K562 (cell line): ENCODE results near the gene SENP3. TPM values are rescaled to one million over a fixed set of nuclear protein-coding genes. Genes with fewer than 3 reads are reported as not detected.
A peak's percentile ranks its signal among the peaks of the same experiment; 100 is the strongest.

Experiments
- ATF1 ChIP-seq, 2 experiments: fragments of 450-650 bp in 1 of 2; IDR thresholded peaks; 2 replicates each; pipeline ENCODE4 v1.6.1; 2016; ENCODE audit warnings: missing compliant biosample characterization in 1 of 2, missing genetic modification characterization in 1 of 2
- EP300 ChIP-seq: IDR thresholded peaks from 2 replicates; pipeline ENCODE4 v1.6.1; 2012; ENCODE audit warnings: low read length, improper control_type of control experiment
- ETS1 ChIP-seq: conservative IDR thresholded peaks from 2 replicates; pipeline ENCODE4 v1.6.1; 2011; ENCODE audit warnings: low read depth, mild to moderate bottlenecking, low read length; ENCODE audit not compliant: control insufficient read depth
- FOXK2 ChIP-seq, 2 experiments: fragments of 450-650 bp; IDR thresholded peaks in 1 of 2; conservative IDR thresholded peaks in 1 of 2; 2 replicates each; pipeline ENCODE4 v1.6.1; 2016; ENCODE audit warnings: low read depth in 2 of 2, mild to moderate bottlenecking in 1 of 2
- GATA2 ChIP-seq: sonication (generic); formaldehyde crosslinking; IDR thresholded peaks from 2 replicates; pipeline ENCODE4 v1.4.0; 2020; ENCODE audit warnings: mild to moderate bottlenecking, missing genetic modification reagents
- HBP1 ChIP-seq: fragments of 450-650 bp; formaldehyde crosslinking; IDR thresholded peaks from 2 replicates; pipeline ENCODE4 v1.4.0; 2022; ENCODE audit warnings: missing genetic modification characterization
- HDAC3 ChIP-seq: fragments of 450-650 bp; IDR thresholded peaks from 2 replicates; pipeline ENCODE4 v1.6.1; 2018; ENCODE audit warnings: borderline replicate concordance, mild to moderate bottlenecking, moderate library complexity; ENCODE audit not compliant: partially characterized antibody
- HNRNPL ChIP-seq: fragments of 200-400 bp; formaldehyde crosslinking; IDR thresholded peaks from 2 replicates; pipeline ENCODE4 v1.6.1; 2017; ENCODE audit warnings: low read depth, mild to moderate bottlenecking, low read length
- IFI16 ChIP-seq: fragments of 250-450 bp; sonication (Bioruptor Pico); IDR thresholded peaks from 2 replicates; pipeline ENCODE4 v2.1.2; 2022; ENCODE audit warnings: mild to moderate bottlenecking, inconsistent platforms
- LARP7 ChIP-seq: fragments of 450-650 bp; IDR thresholded peaks from 2 replicates; pipeline ENCODE4 v1.6.1; 2016
- MAFG ChIP-seq: fragments of 450-650 bp; conservative IDR thresholded peaks from 2 replicates; pipeline ENCODE4 v1.6.1; 2016; ENCODE audit warnings: missing genetic modification characterization, missing compliant biosample characterization
- NFATC3 ChIP-seq: fragments of 450-650 bp; IDR thresholded peaks from 2 replicates; pipeline ENCODE4 v1.6.1; 2017; ENCODE audit warnings: mild to moderate bottlenecking
- PTTG1 ChIP-seq: fragments of 450-650 bp; IDR thresholded peaks from 2 replicates; pipeline ENCODE4 v1.6.1; 2016; ENCODE audit warnings: low read depth, mild to moderate bottlenecking, missing genetic modification characterization, missing compliant biosample characterization
- SMAD4 ChIP-seq: fragments of 250-450 bp; sonication (Bioruptor Pico); conservative IDR thresholded peaks from 2 replicates; pipeline ENCODE4 v1.8.0; 2021; ENCODE audit warnings: inconsistent platforms, mild to moderate bottlenecking, moderate library complexity
- ZNF280B ChIP-seq: fragments of 250-450 bp; sonication (Bioruptor Pico); IDR thresholded peaks from 2 replicates; pipeline ENCODE4 v1.5.1; 2021; ENCODE audit warnings: mild to moderate bottlenecking
- ZNF785 ChIP-seq: fragments of 250-450 bp; sonication (Bioruptor Pico); IDR thresholded peaks from 2 replicates; pipeline ENCODE4 v1.4.0; 2020; ENCODE audit warnings: mild to moderate bottlenecking
- polyA plus RNA-seq, 8 experiments: library from polyadenylated mRNA; depleted of rRNA in 4 of 8; stranded (reverse) in 5 of 8; unstranded in 3 of 8; fragments of >200 nt; fragmentation: Nextera tagmentation in 2 of 8; fragmentation: Illumina TruSeq in 1 of 8; extraction: Ambion mirVana in 2 of 8; extraction: Trizol in 1 of 8; gene quantifications; 2 replicates each; pipeline versions ENCODE4 v1.2.1 to v1.2.3, GENCODE V29; 2011 to 2014; ENCODE audit warnings: inconsistent platforms in 1 of 8, missing spikeins in 1 of 8
- total RNA-seq, 7 experiments: library from RNA; depleted of rRNA in 6 of 7; stranded (reverse); fragments of >200 nt in 6 of 7; fragmentation: Illumina TruSeq in 2 of 7; extraction: Trizol in 2 of 7; gene quantifications; 2 replicates each; pipeline versions ENCODE4 v1.2.1 to v1.2.3, GENCODE V29; 2011 to 2021; ENCODE audit warnings: low replicate concordance in 1 of 7
- TF ChIP-seq, protein P1 (sequence below): sonication (generic); formaldehyde crosslinking; IDR thresholded peaks from 2 replicates; pipeline ENCODE4 v1.8.0; 2022; ENCODE audit warnings: mild to moderate bottlenecking, missing genetic modification reagents
- TF ChIP-seq, protein P2 (sequence below): fragments of 450-650 bp; formaldehyde crosslinking; IDR thresholded peaks from 2 replicates; pipeline ENCODE4 v1.4.0; 2022; ENCODE audit warnings: mild to moderate bottlenecking, moderate library complexity

The SENP3 gene
- total and polyA plus RNA-seq, 9 of the 15 experiments (the other 6 are each of a cell fraction or from before 2014, with no cell fraction given), result 0.63 to 102 (median 78.8) TPM

GRCh38 chr17:7579001-7579833, 17.5 kb downstream of the SENP3 start, which contains the start of gene CD68 (continued):
- TF ChIP-seq ETS1 (0 out of 2 replicates have a peak, but pooled peaks have one; percentile 46), HDAC3 (no peak), LARP7 (no peak), EP300 (no peak), HBP1 (CRISPR knock-in tag) (peak; percentile 34; the same call in 1 of the 2 replicates), ZNF785 (CRISPR knock-in tag) (no peak), IFI16 (CRISPR knock-in tag) (no peak), ATF1 (CRISPR knock-in tag; IDR thresholded peaks at IDR 0.05) (no peak), ATF1 (tag; IDR thresholded peaks at IDR 0.05) (no peak), ZNF280B (no peak), MAFG (no peak), PTTG1 (tag) (no peak), HNRNPL (no peak), FOXK2 (conservative IDR thresholded peaks at IDR 0.05 in 1 of 2, IDR thresholded peaks at IDR 0.05 in 1 of 2; ENCODE audit: low read depth in 2 of 2) (peak; percentile 70 to 74), NFATC3 (no peak), SMAD4 (CRISPR knock-in tag) (no peak), GATA2 (CRISPR knock-in tag) (no peak)
- TF ChIP-seq, protein P1, sequence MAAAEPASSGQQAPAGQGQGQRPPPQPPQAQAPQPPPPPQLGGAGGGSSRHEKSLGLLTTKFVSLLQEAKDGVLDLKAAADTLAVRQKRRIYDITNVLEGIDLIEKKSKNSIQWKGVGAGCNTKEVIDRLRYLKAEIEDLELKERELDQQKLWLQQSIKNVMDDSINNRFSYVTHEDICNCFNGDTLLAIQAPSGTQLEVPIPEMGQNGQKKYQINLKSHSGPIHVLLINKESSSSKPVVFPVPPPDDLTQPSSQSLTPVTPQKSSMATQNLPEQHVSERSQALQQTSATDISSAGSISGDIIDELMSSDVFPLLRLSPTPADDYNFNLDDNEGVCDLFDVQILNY (CRISPR knock-in tag), result no peak
- TF ChIP-seq, protein P2, sequence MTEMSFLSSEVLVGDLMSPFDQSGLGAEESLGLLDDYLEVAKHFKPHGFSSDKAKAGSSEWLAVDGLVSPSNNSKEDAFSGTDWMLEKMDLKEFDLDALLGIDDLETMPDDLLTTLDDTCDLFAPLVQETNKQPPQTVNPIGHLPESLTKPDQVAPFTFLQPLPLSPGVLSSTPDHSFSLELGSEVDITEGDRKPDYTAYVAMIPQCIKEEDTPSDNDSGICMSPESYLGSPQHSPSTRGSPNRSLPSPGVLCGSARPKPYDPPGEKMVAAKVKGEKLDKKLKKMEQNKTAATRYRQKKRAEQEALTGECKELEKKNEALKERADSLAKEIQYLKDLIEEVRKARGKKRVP, result no peak
